Right ventricle myocardium inferior (tissue), 1 donor: Measurements from ENCODE around the gene LCN10. TPM values are rescaled to one million over a fixed set of nuclear protein-coding genes. Genes with fewer than 3 reads are reported as not detected.
A peak's percentile ranks its signal among the peaks of the same experiment; 100 is the strongest.
"Not testable (repeated sequence)": the region's sequence is repeated elsewhere in the genome, so short reads cannot be mapped to it uniquely, and the experiment has no call there.

Experiments used
- ATAC-seq: fragments of 200-7000 bp; cut with Tn5 transposase; one replicate; pipeline ENCODE4 v1.9.1; 2020; ENCODE audit warnings: mild to moderate bottlenecking, moderate library complexity
- DNase-seq: peaks from one replicate; pipeline ENCODE4 v3.0.0; 2021; ENCODE audit errors: missing footprints
- intact Hi-C: fragments of 100-400 bp; cut with DNase I; formaldehyde crosslinking; loops from one replicate; pipeline ENCODE4 v1.11.0; 2022
- total RNA-seq: library from RNA; stranded (reverse); fragmentation: NEBNext Ultra II Directional; extraction: Animal tissue kit (Norgen Biotek cat#: 25700); gene quantifications from one replicate; pipeline ENCODE4 v1.2.1, GENCODE V29; 2021
- donor health status: DM: no; HTN: yes; CAD: no; lungs with severe emphysema.

Gene LCN10
- total RNA-seq, 1 donor from 2014 or later, result 11.3 TPM

DNA sequence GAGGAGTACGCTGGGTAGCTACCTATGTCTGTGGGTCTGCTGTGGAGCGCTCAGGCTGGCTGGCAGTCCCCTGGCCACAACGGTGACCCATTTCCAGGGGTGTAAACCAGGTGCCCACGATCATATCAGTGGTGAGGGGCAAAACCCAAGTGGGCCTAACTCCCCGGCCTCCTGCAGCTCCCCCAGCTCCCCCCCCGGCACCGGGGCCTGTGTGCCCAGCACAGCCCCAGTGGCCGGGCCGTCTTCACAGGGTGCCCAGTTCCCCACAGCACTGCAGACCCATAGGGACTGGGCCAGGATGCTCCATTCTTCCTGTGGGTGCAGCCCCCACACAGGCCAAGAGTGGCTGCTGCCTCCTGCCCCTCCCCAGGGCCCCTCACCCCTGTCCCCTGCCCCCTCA lies 16.3 kb upstream of the LCN10 start:
- intact Hi-C loops, result no loop called here
- no peak for DNase-seq
- ATAC-seq, result no peak

DNA sequence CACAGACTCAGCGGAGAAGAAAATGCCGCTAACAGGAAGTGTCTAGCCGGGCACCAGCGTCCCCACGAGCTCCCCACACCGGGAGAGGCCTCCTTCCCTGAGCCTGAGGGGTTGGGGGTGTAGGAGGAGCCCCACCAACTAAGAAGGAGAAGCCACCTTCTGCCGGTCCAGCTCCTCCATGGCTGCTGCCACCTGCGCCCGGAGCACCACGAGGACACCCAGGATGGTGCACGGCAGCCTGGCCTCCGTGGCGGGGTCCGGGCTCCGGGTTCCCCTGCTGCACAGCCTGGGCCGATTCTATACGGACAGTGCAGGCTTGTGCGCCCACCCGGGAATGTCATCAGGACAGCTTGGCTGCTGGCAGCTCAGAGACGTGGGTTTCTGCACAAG lies 15.0 kb upstream of the LCN10 start:
- DNase-seq, result no peak
- no peak for ATAC-seq

GRCh38 chr9:136757328-136757727 lies 14.6 kb upstream of the LCN10 start:
- DNase-seq (no peak), ATAC-seq (no peak)
- intact Hi-C loops, result no loop called here

More for the DNA sequence above, 15.0 kb upstream of the LCN10 start:
- intact Hi-C loops, result no loop called here

GRCh38 chr9:136756836-136757235 lies 14.1 kb upstream of the LCN10 start:
- ATAC-seq, result no peak

DNA sequence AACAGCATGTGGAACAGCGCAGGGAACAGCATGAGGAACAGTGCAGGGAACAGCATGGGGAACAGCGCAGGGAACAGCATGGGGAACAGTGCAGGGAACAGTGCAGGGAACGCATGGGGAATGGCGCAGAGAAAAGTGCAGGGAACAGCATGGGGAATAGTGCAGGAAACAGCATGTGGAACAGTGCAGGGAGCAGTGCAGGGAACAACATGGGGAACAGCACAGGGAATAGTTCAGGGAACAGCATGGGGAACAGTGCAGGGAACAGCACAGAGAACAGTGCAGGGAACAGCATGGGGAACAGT lies 13.3 kb upstream of the LCN10 start:
- no peak for DNase-seq
- ATAC-seq, result no peak
- intact Hi-C loops, result no loop called here

More at GRCh38 chr9:136756836-136757235, 14.1 kb upstream of the LCN10 start:
- peak; percentile 16 for DNase-seq
- intact Hi-C loops, result no loop called here

DNA sequence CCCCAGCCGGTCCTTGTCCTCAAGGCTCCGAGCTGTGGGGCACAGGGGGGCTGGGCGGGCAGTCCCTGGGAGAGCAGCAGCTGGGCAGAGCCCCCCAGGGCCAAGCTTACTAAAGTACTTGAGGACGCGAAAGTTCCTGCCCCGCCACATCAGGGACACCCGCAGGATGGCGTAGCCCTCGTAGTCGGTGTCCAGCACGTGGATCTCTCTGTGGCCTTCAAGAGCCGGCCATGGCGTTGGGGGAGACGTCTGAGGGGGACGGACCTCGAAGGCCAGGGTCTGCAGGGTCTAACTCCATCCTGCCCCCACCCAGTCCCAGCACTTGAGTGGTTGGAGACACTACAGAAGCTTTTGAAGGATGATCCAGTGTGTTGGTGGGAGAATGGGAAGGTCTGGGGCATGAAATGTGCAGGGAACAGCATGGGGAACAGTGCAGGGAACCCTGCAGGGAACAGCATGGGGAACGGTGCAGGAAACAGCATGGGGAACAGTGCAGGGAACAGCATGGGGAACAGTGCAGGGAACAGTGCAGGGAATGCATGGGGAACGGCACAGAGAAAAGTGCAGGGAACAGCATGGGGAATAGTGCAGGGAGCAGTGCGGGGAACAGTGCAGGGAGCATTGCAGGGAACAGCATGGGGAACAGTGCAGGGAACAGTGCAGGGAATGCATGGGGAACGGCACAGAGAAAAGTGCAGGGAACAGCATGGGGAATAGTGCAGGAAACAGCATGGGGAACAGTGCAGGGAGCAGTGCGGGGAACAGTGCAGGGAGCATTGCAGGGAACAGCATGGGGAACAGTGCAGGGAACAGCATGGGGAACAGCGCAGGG lies 12.8 kb upstream of the LCN10 start:
- ATAC-seq, intact Hi-C loops, DNase-seq: not testable (repeated sequence)

- ATAC-seq, result no peak
- DNase-seq, result peak; percentile 39
- intact Hi-C loops, result no loop called here
Measured at GRCh38 chr9:136754626-136755301, 12.0 kb upstream of the LCN10 start.

GRCh38 chr9:136754059-136754572 lies 11.4 kb upstream of the LCN10 start:
- peak; percentile 25 for DNase-seq

GRCh38 chr9:136753371-136754058 lies 10.8 kb upstream of the LCN10 start:
- no peak for DNase-seq
- ATAC-seq, result no peak
- intact Hi-C loops, result no loop called here

More at GRCh38 chr9:136754059-136754572, 11.4 kb upstream of the LCN10 start:
- no peak for ATAC-seq
- intact Hi-C loops, result no loop called here

GRCh38 chr9:136751814-136752213 lies 9.1 kb upstream of the LCN10 start:
- intact Hi-C loops, result no loop called here
- DNase-seq, result no peak
- no peak for ATAC-seq

- ATAC-seq (no peak), DNase-seq (no peak)
- intact Hi-C loops, result no loop called here
Measured at GRCh38 chr9:136751244-136751643, 8.5 kb upstream of the LCN10 start.

- DNase-seq (no peak), ATAC-seq (no peak)
- intact Hi-C loops, result no loop called here
Measured at GRCh38 chr9:136750526-136750925, 7.8 kb upstream of the LCN10 start.

- ATAC-seq (peak; percentile 51), DNase-seq (no peak)
- intact Hi-C loops, result no loop called here
Measured at GRCh38 chr9:136748666-136749611, 6.2 kb upstream of the LCN10 start.

DNA sequence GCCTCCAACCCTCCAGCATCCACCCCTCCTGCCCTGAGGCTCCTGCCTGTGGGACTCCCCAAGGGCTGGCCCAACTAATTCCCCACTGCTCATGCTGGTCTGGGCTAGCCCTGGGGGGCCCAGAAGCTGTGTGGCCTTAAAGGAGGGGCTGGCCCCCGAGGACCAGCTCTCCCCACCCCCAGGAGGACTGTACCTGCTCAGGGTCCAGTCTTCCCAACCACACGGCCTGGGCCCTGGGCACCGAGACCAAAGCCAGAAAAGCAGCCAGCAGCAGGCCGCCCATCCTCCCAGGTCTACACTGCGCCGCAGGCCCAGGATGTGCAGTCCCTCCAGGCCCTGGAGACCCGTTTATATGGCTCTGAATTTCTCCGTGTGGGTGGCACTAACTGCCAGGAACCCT lies 5.5 kb upstream of the LCN10 start, which contains the start of gene LCN6:
Gene LCN6, minus strand, starts transcription at position 325 of the 400 bp plus-strand sequence. Its CDS starts 42 bp downstream, at position 283.
- DNase-seq, result no peak
- ATAC-seq, result peak; percentile 12
- intact Hi-C loops, result no loop called here

- intact Hi-C loops, result no loop called here
- peak; percentile 47 for DNase-seq
- ATAC-seq, result no peak
Measured at GRCh38 chr9:136747161-136748060, 4.7 kb upstream of the LCN10 start.

GRCh38 chr9:136746621-136747020 lies 3.9 kb upstream of the LCN10 start:
- intact Hi-C loops, result no loop called here
- peak; percentile 45 for DNase-seq
- no peak for ATAC-seq

GRCh38 chr9:136746155-136746490 lies 3.4 kb upstream of the LCN10 start:
- ATAC-seq, result no peak
- no peak for DNase-seq
- intact Hi-C loops, result no loop called here
